Sigmoid colon (tissue), 4 donors: ENCODE results near the gene TMEM233.

Experiments
- CTCF ChIP-seq, 4 experiments: fragments of 450-650 bp in 3 of 4; fragments of 200-600 bp in 1 of 4; IDR thresholded peaks; one replicate each; pipeline ENCODE4 v1.5.1; 2016 to 2019; ENCODE audit warnings: antibody characterized with exemption in 4 of 4, mild to moderate bottlenecking in 3 of 4, moderate library complexity in 2 of 4
- EP300 ChIP-seq, 4 donors: sonication (generic); formaldehyde crosslinking; IDR thresholded peaks; one replicate each; pipeline ENCODE4 v1.6.1; 2017; ENCODE audit warnings: antibody characterized with exemption in 4 of 4
- POLR2A ChIP-seq, 2 donors: fragments of 450-650 bp; IDR thresholded peaks; one replicate each; pipeline ENCODE4 v1.6.1; 2016; ENCODE audit warnings: antibody characterized with exemption in 2 of 2, mild to moderate bottlenecking in 2 of 2, moderate library complexity in 2 of 2
- POLR2AphosphoS5 ChIP-seq, 4 donors: sonication (generic); formaldehyde crosslinking; IDR thresholded peaks; one replicate each; pipeline ENCODE4 v1.6.1; 2017; ENCODE audit warnings: antibody characterized with exemption in 4 of 4

- TF ChIP-seq CTCF (IDR thresholded peaks at IDR 0.05) (no peak), POLR2A (IDR thresholded peaks at IDR 0.05) (no peak), EP300 (IDR thresholded peaks at IDR 0.05) (no peak), POLR2AphosphoS5 (IDR thresholded peaks at IDR 0.05) (no peak)
Observed at GRCh38 chr12:119669744-119670472, 76.3 kb downstream of the TMEM233 start.
